SIG-M5 treated with dmso at 0.1 percent for 504 hours (cell line): Measurements from ENCODE around the gene TMEM214.
"Not testable (repeated sequence)": the region's sequence is repeated elsewhere in the genome, so short reads cannot be mapped to it uniquely, and the experiment has no call there.

Experiments used
- DNase-seq: peaks from one replicate; lab custom pipeline; 2025; ENCODE audit not compliant: unreplicated experiment; lab: John Stamatoyannopoulos, UW

TMEM214 gene

DNA sequence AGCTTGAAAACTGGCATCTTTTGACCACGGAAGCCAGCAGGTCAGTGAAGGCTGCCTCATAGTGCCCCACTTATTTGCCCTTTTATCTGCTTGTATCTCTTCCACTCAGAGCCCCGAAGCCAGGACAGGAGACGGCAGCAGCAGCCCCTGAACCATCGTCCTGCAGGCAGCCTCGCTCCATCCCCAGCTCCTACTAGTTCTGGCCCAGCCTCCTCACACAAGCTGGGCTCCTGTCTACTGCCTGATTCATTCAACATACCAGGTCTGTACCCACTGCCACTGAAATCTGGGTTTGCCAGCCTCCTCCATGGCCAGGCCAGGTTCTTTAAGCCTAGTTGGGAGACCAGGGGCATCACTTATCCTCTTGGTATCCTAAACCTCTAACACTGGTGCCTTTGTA lies 34.6 kb downstream of the TMEM214 start:
- DNase-seq: no peak

DNA sequence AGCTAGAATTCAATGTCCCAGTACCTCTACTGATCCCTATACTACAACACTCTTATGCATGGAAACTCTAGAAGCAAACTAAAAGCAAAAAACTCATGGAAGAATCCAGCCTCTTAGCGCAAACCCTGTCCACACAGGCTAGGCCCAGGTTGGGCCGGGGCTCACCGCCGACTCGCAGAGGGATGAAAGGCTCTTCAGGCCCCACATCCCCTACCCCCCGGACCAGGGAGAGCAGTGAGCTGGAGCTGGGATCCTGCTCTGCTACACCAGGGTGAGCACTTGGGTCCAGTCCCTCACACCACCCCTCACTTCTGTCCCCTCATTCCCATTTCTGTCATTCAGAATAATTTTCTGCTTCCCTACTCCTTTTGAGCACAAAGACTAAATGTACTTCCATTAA lies 36.7 kb downstream of the TMEM214 start:
- DNase-seq: no peak

DNA sequence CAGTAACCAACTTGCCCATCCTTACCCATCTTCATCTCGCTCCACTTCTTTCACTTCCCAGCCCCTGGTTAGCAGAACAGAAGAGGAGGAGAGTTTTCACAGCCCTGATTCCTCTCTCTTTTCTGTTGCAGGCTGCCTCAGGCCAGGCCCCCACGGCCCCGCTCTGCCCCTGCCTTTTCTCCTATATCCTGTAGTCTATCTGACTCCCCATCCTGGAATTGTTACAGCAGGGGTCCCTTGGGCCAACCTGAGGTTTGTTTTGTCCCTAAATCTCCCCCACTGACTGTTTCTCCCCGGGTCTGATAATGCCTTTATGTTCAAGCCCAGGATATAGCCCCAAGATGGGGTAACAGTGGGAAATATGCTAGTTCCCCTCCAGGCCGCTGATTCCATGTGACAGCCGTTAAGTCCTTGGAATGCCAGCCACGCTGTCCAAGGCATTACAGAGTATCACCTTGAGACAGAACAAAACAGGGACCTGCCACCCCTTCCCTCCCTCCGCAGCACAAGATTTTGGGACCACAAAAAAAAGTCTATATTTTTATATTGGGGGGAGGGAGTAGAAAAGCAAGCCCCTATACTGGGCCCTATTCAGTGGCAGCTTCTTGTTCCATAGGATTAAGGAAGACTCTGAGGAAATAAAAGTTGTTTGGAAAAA lies 37.3 kb downstream of the TMEM214 start:
- no peak for DNase-seq

DNA sequence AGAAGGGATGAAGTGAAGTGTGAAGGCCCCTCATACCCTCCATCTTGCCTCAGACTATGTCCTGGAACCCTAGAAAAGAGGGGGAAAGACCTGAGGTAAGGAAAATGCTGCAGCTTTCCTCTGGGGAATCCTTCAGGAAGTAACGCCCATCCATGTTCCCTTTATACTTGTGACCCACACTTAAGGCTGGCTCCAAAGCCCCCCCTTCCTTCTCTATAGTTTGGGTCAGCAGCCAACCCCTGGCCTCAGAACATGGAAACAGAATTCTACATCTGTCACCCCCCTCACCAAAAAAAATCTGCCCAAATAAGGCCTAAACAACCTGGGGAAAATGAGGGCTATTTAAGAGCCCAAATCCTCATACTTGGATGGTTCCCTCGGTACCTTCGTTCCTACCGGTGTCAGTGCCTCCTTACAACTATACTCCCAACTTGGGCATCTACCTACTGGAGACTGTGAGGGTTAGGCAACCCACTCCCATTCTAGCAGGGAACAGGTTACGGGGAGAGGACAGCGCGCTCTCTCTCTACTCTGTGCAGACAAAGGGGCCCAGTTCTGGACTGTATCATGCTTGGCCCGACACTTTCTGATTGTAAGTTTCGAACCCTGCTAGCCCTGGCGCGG lies 38.0 kb downstream of the TMEM214 start:
- DNase-seq: no peak

DNA sequence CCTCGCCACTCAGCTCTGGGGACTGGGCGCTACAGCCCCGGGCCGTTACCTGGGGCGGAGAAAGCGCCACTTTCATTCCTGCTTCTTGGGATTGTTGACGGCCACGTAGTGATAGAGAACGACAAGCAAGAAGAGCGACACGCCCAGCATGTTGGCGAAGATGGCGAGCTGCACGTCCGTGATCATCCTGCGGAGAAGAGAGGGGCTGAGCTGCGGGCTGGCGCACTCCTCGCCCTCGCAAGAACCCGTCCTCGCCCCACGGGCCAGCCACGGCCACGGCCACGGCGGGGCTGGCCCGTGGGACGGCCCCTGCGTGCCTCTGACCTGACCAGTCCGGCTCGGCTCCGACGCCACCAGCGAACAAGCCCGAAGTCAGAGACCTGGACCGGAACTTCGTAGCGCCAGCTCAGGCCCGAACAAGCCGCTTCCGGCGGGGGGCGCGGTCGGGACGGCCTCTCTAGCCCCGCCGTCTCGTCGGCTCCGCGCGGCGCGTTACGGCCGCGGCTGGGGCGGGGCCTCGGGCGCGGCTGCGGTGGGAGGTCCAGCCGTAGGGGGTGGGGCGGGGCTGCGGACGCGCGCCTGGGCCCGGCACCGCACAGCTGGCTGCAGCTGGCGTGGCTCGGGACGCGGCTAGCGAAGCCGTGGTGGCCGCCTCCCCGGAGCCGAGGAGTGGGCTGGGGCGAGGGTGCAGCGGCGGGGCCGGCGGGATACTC lies 38.7 kb downstream of the TMEM214 start, which contains the start of gene OST4:
Gene OST4 (minus strand): TSS at position 378 of the 713 bp plus-strand sequence.
- peak; percentile 87 for DNase-seq

DNA sequence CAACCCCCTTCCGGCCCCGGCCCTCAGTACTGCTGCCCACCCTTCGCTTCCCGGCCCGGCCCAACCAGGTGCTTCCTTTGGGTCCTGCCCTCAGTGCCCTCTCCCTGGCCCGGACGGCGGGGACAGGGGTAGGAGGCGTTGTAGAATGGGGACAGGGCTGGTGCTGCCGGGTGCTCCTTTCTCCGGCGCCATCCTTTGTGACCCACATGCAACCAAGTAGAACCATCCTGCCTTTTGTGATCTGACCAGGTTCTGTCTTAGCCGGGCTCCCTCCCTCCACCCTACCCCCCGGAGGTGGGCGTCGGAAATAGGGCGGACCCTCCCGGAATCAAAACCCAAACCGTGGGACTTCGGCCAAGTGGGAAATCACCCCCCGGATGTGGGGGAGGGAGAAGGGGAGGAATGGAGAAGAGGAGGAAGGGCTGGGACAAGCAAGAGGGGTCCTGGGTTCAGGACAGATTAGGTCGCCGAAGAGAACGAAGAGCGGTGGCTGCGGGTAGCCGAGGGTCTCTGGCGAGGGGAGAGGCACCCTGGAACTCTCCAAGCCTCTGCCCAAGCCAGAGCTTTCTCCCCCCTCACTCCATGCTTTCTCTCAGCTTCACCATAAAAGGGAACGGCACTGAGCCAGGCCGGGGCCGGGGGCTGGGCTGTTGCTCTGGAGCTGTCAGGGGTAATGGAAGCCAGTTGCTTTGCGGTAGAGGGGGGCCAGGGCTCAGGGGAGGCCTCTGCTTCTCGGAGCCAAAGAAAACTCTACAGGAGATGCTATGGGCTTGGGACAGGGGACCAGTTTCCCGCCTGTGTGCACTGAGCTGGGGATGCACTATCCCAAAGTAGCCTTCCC lies 39.4 kb downstream of the TMEM214 start:
- DNase-seq: no peak

DNA sequence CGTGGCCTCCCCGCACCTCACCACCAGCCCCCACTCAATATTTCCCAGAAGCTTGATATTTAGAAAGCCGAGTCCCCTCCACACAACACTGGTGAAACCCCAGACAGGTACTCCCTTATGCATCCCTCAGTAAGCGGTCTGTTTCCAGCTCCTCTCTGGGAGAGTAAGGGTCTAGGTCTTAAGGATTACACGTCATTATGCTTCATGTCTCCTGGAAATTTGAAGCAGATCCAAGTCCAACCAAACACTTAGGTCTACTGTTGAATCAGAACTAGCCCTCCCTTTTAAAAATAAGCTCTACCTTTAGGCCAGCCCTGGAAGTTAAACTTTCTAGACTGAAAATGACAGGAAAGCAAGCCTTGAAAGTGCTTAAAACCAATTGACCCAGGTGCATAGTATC lies 40.2 kb downstream of the TMEM214 start:
- no peak for DNase-seq

DNA sequence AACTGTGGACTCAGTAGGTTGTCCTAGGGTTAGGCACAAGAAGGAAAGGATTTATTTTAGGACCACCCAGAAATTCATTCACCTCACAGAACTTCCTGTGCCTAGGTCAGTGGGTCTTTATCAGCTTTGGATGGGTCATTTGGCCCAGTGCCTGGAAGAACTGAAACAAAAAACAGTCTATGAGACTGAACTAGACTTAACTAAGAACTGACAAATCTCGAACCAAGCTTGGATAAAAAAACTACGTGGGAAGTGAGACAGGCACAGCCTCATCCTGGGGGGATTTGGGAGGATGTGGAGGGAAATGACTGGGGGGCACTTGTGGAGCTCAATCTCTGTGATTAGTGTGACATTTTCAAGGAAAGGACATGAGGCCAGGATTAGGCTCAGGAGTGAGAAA lies 41.0 kb downstream of the TMEM214 start:
- no peak for DNase-seq

DNA sequence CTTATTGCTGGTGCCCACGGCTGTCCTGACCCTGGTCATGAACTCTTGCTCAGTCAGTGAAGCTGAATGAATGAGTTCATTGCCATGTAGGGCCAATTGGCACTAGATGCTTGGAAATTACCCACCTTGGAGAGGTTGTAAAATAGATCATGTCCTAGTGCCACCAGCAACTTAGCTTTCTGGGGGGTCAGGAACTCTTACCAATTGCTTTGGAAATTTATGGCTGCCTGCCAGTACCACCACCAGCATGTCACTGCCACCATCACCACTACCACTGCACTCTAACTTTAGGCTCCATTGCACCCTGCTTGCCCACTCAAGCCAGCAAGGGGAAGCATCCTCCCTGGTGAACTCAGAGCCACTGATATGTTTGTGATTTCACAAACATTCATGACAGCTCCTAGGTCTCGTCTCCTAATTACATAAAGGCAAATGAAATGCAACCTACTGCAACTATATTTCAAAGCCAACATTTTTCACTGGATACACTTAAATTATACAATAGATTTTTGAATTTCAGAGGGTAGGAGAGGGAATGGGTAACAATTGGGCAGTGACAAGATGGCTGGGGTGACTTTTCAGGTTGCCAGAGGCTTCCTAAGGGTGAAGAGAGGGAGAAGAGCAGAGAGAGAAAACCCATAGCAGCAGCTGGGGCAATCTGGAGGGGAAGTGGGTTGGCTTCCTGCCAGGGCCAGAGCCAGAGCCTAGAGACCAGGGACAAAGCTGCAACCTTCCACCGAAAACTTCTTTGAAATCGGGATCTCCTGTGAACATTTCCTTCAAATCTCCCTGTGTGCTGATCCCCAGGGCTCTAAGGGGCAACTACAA lies 42.2 kb downstream of the TMEM214 start:
- DNase-seq: peak; percentile 44

DNA sequence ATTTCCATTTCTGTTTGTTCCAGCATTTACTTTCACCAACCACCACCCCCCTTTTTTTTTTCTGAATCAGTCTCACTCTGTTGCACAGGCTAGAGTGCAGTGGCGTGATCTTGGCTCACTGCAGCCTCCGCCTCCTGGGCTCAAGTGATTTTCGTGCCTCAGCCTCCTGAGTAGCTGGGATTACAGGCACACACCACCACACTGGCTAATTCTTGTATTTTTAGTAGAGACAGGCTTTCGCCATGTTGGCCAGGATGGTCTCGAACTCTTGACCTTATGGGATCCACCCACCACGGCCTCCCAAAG lies 42.8 kb downstream of the TMEM214 start:
- DNase-seq: not testable (repeated sequence)

DNA sequence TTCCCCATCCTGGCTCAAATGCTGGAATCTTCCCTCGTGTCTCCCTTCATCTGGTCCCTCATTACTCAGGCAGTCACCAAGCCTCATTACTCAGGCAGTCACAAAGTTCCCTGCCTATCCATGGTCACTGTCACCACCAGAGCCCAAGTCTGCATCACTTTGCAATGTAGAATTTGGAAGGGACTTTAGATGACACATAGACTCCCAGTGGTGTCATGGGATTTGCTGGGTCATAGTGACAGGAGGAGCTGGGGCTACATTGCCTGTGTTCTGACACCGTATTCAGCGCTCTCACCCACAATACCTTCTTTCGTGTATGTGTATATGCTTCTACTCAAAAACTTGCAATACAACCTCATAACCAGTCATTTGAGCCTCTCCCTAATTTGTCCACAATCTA lies 43.6 kb downstream of the TMEM214 start:
- no peak for DNase-seq

DNA sequence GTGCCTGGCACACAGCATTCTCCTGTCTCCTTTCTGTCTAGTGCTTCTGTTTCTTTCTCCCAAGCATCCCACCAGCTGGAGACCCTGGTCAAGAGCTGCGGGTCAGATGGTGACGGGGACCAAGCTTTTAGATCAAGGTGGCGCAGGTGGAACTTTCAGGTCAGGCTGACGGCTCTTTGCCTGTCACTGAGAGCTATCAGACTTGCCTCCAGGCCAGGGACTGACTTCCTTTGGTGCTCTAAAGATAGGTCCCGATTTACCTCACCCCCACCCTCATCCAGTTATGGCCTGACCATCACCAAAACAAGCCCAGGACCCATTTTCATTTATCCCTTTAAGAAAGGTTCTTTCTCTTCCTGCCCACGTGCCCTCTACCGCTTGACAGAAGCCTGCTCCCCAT lies 44.5 kb downstream of the TMEM214 start:
- DNase-seq: no peak

DNA sequence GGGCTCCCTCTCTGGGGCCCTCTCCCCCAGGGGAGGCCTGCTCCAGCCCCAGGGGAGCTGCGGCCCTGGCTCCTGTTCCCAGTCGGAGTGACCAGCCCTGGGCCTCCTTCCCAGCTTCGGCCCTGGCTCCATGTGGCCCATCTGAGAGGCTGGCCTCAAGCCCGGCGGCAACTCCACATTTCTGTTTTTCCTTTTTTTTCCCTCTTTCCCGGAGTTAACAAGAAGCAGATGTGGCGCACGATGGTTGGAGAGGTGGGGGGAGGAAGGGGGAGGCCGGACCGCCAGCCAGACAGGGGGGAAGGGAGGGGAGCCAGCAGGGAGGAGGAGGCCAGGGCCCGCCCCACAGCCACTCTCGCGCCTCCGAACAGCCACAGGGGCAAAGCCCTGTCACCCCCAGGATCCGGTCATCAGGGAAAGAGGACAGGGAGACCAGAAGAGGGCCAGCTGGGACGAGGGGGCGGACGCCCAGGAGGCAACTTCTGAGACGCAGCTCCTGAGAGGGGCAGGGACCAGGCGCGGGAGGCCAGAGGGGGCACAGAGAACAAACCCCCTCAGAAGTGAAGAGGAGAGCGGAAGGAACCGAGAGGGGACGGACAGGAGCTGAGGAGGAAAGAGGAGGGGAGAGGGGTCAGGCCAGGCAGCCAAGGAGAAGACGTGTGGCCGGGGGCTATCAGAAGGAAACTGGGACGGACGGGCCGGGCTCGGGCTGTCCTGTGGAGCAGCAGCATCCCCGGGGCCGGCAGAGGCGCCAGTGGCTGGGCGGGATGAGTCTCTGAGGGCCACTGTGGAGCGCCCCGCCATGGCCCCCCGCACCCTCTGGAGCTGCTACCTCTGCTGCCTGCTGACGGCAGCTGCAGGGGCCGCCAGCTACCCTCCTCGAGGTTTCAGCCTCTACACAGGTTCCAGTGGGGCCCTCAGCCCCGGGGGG lies 45.8 kb downstream of the TMEM214 start, which contains the start of gene EMILIN1:
Gene EMILIN1 (plus strand): TSS at position 349 of the 928 bp plus-strand sequence. CDS start 451 bp downstream, at position 800.
- DNase-seq: no peak

DNA sequence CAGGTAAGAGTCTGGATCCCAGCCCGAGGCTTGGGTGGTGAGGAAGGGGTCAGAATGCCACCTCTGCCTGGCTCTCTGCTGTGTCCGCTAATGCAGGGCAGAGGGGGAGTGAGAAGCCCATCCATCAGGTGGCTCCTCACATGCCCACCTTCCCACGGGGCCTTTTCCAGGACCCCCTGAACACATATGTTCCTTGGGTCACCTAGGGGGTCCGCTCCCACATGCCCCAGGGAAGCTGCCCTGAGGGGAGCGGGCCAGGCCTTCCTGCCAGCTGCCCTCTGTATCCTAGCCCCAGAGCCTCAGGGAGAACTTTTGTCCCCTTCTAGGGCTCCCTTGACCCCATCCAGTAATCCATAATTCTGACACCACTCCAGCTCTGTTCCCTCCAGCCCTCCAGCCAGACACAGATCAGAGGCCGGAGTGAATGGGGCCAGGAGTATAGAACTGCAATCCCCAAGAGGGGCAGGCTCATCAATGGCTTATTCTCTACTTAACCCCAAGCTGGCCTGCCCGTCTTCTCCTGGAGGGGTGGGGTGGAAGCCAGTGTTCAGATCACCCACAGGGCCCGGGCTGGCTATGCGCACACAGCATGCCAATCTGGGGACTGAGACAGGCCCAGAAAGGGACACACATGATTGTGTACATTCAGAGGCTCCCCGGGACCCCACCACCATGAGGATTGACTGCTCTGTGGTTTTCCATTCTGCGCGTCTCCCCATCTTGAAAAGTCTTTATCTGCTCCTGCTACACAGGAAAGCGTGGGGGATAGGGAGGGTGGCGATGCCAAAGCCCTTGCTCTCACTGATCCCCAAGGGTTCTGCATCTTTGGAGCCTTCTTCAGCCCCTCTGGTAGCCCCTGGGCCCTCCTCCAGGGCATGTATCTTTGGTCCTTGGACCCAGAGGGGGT lies 46.7 kb downstream of the TMEM214 start:
- no peak for DNase-seq

DNA sequence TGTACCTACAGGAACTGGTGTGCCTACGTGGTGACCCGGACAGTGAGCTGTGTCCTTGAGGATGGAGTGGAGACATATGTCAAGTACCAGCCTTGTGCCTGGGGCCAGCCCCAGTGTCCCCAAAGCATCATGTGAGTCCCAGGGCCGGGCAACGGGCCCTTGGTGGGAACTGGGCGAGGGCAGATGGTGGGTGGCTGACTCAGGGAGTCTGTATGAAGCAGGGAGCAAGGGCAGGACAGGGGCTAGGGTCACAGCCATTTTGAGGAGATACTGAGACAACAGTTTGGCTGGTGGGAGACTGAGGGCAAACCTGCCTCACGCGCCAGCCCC lies 47.3 kb downstream of the TMEM214 start:
- DNase-seq: no peak

DNA sequence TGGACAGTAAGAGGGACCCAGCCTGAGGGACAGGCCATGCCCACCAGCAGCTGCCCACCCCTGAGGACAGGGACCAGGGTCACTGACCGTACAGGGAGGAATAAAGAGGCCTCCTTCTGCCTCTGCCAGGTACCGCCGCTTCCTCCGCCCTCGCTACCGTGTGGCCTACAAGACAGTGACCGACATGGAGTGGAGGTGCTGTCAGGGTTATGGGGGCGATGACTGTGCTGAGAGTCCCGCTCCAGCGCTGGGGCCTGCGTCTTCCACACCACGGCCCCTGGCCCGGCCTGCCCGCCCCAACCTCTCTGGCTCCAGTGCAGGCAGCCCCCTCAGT lies 47.8 kb downstream of the TMEM214 start:
- DNase-seq: no peak

DNA sequence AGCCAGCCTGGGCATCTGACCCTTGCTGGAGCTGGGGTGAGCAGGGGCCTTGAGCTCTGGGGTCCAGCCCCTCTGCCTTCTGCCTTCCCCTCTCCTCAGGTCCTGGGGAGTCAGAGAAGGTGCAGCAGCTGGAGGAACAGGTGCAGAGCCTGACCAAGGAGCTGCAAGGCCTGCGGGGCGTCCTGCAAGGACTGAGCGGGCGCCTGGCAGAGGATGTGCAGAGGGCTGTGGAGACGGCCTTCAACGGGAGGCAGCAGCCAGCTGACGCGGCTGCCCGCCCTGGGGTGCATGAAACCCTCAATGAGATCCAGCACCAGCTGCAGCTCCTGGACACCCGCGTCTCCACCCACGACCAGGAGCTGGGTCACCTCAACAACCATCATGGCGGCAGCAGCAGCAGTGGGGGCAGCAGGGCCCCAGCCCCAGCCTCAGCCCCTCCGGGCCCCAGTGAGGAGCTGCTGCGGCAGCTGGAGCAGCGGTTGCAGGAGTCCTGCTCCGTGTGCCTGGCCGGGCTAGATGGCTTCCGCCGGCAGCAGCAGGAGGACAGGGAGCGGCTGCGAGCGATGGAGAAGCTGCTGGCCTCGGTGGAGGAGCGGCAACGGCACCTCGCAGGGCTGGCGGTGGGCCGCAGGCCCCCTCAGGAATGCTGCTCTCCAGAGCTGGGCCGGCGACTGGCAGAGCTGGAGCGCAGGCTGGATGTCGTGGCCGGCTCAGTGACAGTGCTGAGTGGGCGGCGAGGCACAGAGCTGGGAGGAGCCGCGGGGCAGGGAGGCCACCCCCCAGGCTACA lies 49.4 kb downstream of the TMEM214 start:
- no peak for DNase-seq
